Endometrial microvascular endothelial cells (primary cell): Measurements from ENCODE around the gene ABITRAM. TPM values are rescaled to one million over a fixed set of nuclear protein-coding genes. Genes with fewer than 3 reads are reported as not detected.
"Not testable (repeated sequence)": the region's sequence is repeated elsewhere in the genome, so short reads cannot be mapped to it uniquely, and the experiment has no call there.

Experiments used
- in situ Hi-C: cut with HindIII; loops from 2 replicates; pipeline ENCODE4 v1.10.0; 2017; ENCODE audit warnings: low sequenced_read_pairs, low pct_unique_long_range_greater_than_20kb; ENCODE audit errors: inconsistent ontology term
- total RNA-seq: library from RNA; depleted of rRNA; stranded (reverse); fragments of >200 nt; gene quantifications from one replicate; pipeline ENCODE4 v1.2.3, GENCODE V29; 2015; ENCODE audit errors: inconsistent ontology term

ABITRAM gene
- total RNA-seq, 1 donor from 2014 or later = 12.0 TPM

DNA sequence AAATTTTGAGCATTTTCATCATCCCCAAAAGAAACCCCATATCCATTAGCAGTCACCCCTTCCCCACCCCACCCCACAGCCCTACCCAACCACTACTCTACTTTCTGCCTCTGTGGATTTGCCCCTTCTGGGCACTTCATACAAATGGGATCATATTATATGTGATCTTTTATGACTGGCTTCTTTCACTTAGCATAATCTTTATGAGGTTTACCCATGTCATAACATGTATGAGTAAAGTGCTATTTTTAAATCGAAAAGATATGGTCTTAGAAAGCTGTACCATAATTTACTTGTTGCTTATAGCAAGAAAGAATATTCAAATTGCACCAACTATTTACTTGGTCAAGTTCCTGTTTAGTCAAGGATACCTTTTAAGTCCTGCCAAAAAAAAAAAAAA is 13.0 kb upstream of the ABITRAM start:
- in situ Hi-C loops = no loop called here

GRCh38 chr9:108924466-108924865 is 9.7 kb upstream of the ABITRAM start:
- in situ Hi-C loops = no loop called here

GRCh38 chr9:108928386-108928785 is 5.8 kb upstream of the ABITRAM start:
- in situ Hi-C loops = no loop called here

- in situ Hi-C loops = no loop called here
These were observed 926 bp upstream of the ABITRAM start for GRCh38 chr9:108933231-108933717.

DNA sequence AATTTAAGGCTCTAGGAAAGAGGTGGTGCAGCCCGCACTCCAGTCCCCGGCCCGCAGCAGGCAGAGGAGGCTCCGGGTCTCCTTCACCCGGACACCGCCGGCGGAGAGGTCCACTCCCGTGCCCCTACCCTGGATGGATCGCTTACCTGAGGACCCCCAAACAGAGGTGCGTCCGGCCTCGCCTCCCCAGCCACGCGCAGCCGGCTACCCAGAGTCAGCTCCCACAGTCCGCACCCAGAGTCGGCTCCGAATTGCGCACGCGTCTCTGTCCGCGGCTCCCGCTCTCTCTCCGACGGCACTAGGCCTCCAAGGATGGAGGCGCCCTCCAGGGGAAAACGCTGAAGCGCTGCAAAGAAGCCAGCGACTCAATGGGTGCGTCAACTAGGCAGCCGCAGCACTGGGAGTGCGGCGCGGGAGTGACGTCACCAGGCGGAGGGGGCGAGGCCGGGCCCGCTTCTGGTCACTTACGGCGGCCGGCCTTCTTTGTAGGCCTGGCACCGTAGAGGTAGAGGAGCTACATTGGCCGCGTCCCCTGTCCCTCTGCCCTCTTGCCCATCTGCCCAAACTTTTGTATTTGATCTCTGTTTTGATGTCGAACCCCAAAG is 380 bp upstream of the ABITRAM start, which contains the start of gene ELP1:
Gene ELP1, minus strand, starts transcription at position 407 of the 605 bp plus-strand sequence. CDS start 2,978 bp downstream, outside the sequence.
- in situ Hi-C loops = no loop called here

DNA sequence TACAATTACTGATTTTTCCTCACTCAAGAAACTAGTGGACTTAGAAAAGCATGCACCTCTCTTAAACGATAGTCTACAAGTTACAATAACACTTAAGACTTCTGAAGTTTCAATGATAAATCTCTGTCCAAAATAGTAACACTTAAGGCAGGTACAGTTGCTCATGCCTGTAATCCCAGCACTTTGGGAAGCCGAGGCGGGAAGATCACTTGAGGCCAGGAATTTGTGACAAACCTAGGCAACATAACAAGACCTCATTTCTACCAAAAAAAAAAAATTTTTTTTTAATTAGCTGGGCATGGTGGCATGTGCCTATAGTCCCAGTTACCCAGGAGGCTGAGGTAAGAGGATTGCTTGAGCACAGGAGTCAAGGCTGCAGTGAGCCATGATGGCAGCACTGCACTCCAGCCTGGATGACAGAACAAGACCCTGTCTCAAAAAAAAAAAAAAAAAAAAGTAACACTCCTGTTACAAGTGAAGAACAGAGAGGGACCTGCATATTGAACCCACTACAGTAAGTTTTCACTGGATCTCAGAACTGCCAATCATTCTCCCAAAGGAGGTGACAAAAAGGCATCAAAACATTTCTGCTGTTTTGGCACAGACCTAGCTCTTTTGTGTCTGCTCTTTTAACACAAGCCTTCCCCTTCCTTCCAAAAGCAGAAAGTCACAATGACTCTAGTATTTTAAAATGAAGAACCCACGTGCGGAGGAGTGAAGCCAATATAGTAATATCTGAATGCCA is 3.5 kb downstream of the ABITRAM start:
- in situ Hi-C loops = no loop called here

DNA sequence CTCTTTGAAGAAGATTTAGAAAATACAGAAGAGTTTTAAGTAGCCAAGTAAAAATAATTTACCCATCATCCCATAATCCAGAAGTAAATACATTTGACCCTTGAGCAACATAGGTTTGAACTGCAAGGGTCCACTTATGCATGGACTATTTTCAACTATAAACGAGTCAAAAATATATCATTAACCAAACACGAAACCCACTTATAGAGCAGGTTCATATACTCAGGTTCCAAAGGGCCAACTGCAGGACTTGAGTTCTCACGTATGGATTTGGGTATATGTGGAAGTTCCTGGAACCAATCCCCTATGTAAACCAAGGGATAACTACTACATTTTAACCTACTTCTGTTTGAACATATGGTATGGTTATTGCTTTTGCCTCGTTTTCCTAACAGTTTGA is 5.8 kb downstream of the ABITRAM start:
- in situ Hi-C loops = no loop called here

GRCh38 chr9:108950168-108950567 is 16.0 kb downstream of the ABITRAM start:
- in situ Hi-C loops = no loop called here

- in situ Hi-C loops = no loop called here
These were observed 17.4 kb downstream of the ABITRAM start for GRCh38 chr9:108951578-108951977.

GRCh38 chr9:108953983-108954574 is 19.9 kb downstream of the ABITRAM start:
- in situ Hi-C loops = no loop called here

- in situ Hi-C loops = no loop called here
These were observed 21.9 kb downstream of the ABITRAM start for GRCh38 chr9:108956022-108956630.

GRCh38 chr9:108956631-108957026 is 22.4 kb downstream of the ABITRAM start:
- in situ Hi-C loops = no loop called here

GRCh38 chr9:108960331-108960730 is 26.1 kb downstream of the ABITRAM start:
- in situ Hi-C loops = no loop called here

DNA sequence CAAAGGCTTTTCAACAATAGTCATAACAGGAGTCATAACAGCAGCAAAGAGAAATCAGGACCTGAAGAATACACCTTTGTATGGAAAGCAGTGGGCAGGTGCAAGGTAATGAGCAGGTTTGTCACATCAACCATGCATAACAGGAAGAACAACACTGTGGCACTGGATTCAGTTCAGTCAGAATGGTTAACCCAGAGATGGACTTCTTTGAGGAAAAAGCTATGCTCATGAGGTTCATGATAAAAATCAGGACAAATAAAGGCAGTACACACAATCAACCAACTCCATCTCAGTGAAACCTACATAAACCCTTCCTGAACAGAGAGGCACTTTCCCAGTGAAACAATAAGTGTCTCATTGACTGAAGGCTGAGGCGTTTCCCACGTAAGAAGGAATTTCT is 27.0 kb downstream of the ABITRAM start:
- in situ Hi-C loops = no loop called here

- in situ Hi-C loops = no loop called here
These were observed 29.4 kb downstream of the ABITRAM start for GRCh38 chr9:108963459-108964143.

GRCh38 chr9:108967916-108968315 is 33.7 kb downstream of the ABITRAM start:
- in situ Hi-C loops = no loop called here

- in situ Hi-C loops = not testable (repeated sequence)
These were observed 37.2 kb downstream of the ABITRAM start for GRCh38 chr9:108971392-108971791.

GRCh38 chr9:108972186-108972585 is 38.0 kb downstream of the ABITRAM start:
- in situ Hi-C loops = no loop called here

GRCh38 chr9:108972626-108973209 is 38.5 kb downstream of the ABITRAM start:
- in situ Hi-C loops = no loop called here
